NB4 (cell line): ENCODE measurements around the gene MMD2.

Source experiments
- DNase-seq: peaks from one replicate; pipeline ENCODE4 v3.0.0; 2010; ENCODE audit warnings: low read depth
- H3K4me3 ChIP-seq: one replicate; pipeline ENCODE4 v1.5.1; 2011; ENCODE audit warnings: mild to moderate bottlenecking, low read depth, low read length, moderate library complexity
- MYC ChIP-seq: IDR thresholded peaks from 2 replicates; pipeline ENCODE4 v1.6.1; 2011; ENCODE audit warnings: low read depth, low read length
- POLR2A ChIP-seq: IDR thresholded peaks from 2 replicates; pipeline ENCODE4 v1.6.1; 2011; ENCODE audit warnings: mild to moderate bottlenecking; ENCODE audit not compliant: insufficient read length; ENCODE audit errors: extremely low read depth
- TF ChIP-seq, protein P1 (sequence below): IDR thresholded peaks from one replicate; pipeline ENCODE4 v1.5.1; 2012; ENCODE audit warnings: low read depth, low read length
- TF ChIP-seq, protein P2 (sequence below): IDR thresholded peaks from 2 replicates; pipeline ENCODE4 v1.6.1; 2011; ENCODE audit warnings: low read depth, low read length

MMD2 gene, protein sequence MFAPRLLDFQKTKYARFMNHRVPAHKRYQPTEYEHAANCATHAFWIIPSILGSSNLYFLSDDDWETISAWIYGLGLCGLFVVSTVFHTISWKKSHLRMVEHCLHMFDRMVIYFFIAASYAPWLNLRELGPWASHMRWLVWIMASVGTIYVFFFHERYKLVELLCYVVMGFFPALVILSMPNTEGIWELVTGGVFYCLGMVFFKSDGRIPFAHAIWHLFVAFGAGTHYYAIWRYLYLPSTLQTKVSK

DNA sequence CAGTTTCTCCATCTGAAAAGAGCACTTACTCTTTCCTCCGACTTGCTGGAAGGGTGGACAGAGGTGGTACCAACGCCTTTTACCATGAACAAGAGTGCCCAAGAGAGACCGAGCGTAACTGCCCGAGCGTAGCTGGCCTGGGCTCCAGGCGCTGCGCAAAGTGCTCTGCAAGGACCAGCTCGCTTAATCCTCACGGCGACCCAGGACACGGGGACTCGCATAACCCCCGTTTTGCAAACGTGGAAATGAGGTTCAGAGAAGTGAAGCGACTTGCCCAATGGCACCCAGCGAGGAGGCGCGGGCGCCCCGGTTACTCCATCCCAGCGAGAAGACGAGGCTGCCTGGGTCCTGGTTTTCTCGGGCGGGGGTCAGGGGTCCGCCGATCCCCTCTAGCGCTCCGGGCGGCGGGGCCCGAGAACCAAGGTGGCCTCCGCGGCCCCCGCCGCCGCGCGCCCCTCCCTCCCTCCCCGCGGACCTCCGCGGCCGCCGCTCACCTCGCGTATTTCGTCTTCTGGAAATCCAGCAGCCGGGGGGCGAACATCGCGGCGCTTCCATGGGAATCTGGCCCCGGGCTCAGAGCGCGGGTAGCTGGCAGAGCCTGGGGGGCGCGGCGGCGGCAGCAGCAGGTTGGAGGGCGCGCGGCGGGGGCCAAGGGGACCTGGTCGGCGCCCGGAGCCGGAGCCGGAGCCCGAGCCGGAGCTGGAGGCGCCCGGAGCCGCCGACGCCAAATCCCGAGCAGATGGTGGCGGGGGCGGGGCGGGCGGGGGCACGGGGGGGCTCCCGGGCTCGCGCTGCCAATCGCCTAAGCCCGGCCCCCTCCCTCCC, at the start of gene MMD2:
Gene MMD2, minus strand, starts transcription at position 711 of the 825 bp plus-strand sequence. Its CDS starts 170 bp downstream, at position 541.
- H3K4me3 ChIP-seq: no peak within 1 kb of the TSS
- TF ChIP-seq, protein P1, sequence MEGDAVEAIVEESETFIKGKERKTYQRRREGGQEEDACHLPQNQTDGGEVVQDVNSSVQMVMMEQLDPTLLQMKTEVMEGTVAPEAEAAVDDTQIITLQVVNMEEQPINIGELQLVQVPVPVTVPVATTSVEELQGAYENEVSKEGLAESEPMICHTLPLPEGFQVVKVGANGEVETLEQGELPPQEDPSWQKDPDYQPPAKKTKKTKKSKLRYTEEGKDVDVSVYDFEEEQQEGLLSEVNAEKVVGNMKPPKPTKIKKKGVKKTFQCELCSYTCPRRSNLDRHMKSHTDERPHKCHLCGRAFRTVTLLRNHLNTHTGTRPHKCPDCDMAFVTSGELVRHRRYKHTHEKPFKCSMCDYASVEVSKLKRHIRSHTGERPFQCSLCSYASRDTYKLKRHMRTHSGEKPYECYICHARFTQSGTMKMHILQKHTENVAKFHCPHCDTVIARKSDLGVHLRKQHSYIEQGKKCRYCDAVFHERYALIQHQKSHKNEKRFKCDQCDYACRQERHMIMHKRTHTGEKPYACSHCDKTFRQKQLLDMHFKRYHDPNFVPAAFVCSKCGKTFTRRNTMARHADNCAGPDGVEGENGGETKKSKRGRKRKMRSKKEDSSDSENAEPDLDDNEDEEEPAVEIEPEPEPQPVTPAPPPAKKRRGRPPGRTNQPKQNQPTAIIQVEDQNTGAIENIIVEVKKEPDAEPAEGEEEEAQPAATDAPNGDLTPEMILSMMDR: no peak
- TF ChIP-seq MYC: no peak
- TF ChIP-seq, protein P2, sequence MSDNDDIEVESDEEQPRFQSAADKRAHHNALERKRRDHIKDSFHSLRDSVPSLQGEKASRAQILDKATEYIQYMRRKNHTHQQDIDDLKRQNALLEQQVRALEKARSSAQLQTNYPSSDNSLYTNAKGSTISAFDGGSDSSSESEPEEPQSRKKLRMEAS: no peak
- no peak for TF ChIP-seq POLR2A
- DNase-seq: no peak

DNA sequence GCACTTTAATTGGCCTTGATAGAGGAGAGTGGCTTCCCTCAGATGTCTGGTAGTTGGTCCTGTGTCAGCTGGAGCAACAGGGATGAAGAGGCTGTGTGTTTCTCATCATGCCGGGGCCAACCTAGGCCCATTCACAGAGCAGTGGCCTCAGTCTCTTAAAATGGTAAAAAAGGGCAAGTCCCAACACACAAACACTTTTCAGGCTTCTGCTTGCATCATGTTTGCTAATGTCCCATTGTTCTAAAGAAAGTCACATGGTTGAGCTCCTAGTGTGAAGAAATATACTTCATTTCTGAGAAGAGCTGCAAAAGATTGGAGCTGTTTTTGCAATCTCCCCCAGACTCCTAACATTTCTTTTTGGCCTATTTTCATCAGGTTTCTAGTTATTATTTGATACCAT, 46.1 kb upstream of the MMD2 start:
- DNase-seq: no peak
- no peak for TF ChIP-seq MYC
- TF ChIP-seq, protein P2: peak; percentile 44
- TF ChIP-seq, protein P1: no peak
- H3K4me3 ChIP-seq: no peak overlapping the region

DNA sequence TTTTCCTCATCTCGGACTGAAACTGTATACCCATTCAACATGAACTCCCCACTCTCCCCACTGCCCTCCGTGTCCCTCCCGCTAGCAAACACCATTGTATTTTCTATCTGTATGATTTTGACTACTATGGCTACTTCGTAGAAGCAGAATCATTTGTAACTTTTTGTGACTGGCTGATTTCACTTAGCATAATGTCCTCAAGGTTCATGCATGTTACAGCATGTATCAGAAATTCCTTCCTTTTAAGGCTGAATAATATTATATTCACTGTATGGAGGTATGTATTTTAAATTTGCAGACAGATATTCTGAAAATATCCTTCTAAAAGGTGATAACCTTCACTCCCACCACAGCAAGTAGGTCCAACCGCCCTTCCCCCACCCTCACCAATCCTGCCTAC, 42.9 kb upstream of the MMD2 start:
- no peak for TF ChIP-seq MYC
- TF ChIP-seq, protein P2: no peak
- TF ChIP-seq, protein P1: no peak
- TF ChIP-seq POLR2A: no peak

DNA sequence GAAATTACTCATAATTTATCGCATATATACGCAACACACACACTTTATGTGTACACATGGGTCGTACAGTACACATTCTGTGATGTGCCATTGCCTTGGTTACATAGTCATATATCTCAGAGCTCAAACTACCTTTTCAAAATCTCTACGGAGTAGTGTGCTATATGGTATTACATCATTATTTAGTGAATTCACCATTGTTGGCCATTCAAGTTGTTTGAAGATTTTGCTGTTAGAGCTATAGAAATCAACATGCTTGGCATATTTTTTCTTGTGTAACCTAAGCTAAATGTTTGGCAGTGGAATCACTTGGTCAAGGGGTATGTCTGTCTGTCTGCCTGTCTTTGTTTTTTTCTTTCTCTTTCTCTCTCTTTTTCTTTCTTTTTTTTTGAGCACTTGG, 42.0 kb upstream of the MMD2 start:
- H3K4me3 ChIP-seq: no peak overlapping the region
- no peak for TF ChIP-seq POLR2A
- TF ChIP-seq, protein P2: no peak
- TF ChIP-seq, protein P1: no peak
- no peak for TF ChIP-seq MYC
- no peak for DNase-seq

More for the DNA sequence above, 42.9 kb upstream of the MMD2 start:
- H3K4me3 ChIP-seq: no peak overlapping the region
- no peak for DNase-seq

DNA sequence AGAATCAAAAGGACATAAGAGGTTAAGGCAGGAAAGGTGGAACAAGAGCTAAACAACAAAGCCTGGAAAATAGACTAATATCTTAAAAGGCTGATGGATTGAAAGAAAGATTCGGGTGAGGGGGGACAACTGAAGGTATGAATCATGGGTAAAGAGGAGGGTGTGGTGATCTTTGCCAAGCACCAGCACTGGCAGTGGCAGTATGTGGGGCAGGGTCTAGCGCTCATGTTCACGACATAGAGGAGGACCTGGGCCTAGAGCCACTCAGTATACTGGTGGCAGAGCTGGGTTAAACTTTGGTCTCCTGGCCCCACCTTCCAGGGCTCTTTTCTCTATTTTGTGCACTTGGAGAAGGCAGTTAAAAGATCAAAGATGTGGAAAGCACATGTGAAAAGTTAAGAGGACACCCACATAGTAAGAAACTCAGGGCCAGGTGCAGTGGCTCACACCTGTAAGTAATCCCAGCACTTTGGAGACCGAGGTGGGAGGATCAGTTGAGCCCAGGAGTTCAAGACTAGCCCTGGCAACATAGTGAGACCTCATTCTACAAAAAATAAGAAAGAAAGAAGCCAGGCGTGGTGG, 40.5 kb upstream of the MMD2 start:
- DNase-seq: no peak
- H3K4me3 ChIP-seq: no peak overlapping the region
- TF ChIP-seq, protein P1: no peak
- TF ChIP-seq POLR2A: no peak
- no peak for TF ChIP-seq MYC
- TF ChIP-seq, protein P2: no peak
